OCI-LY3 (cell line): Measurements from ENCODE around the gene KNL1.
"Not testable (repeated sequence)": the region's sequence is repeated elsewhere in the genome, so short reads cannot be mapped to it uniquely, and the experiment has no call there.

Source experiments
- EZH2phosphoT487 ChIP-seq: fragments of 200-600 bp; shearing (Covaris generic); IDR thresholded peaks from 2 replicates; pipeline ENCODE4 v1.6.1; 2018; ENCODE audit warnings: antibody characterized with exemption, mixed run types, low read depth
- TF ChIP-seq, protein P1 (sequence below): fragments of 200-600, 300-600 bp; sonication (generic); IDR thresholded peaks from 2 replicates; pipeline ENCODE4 v1.5.1; 2014; ENCODE audit warnings: antibody characterized with exemption, low read length, low read depth

DNA sequence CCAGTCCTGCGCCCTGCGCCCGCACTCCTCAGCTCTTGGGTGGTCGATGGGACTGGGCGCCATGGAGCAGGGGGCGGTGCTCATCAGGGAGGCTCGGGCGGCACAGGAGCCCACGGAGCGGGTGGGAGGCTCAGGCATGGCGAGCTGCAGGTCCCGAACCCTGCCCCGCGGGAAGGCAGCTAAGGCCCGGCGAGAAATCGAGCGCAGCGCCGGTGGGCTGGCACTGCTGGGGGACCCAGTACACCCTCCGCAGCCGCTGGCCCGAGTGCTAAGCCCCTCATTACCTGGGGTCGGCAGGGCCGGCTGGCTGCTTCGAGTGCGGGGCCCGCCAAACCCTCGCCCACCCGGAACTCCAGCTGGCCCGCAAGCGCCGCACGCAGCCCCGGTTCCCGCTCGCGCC is 82.9 kb downstream of the KNL1 start:
- TF ChIP-seq, protein P1, sequence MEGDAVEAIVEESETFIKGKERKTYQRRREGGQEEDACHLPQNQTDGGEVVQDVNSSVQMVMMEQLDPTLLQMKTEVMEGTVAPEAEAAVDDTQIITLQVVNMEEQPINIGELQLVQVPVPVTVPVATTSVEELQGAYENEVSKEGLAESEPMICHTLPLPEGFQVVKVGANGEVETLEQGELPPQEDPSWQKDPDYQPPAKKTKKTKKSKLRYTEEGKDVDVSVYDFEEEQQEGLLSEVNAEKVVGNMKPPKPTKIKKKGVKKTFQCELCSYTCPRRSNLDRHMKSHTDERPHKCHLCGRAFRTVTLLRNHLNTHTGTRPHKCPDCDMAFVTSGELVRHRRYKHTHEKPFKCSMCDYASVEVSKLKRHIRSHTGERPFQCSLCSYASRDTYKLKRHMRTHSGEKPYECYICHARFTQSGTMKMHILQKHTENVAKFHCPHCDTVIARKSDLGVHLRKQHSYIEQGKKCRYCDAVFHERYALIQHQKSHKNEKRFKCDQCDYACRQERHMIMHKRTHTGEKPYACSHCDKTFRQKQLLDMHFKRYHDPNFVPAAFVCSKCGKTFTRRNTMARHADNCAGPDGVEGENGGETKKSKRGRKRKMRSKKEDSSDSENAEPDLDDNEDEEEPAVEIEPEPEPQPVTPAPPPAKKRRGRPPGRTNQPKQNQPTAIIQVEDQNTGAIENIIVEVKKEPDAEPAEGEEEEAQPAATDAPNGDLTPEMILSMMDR = not testable (repeated sequence)
- TF ChIP-seq EZH2phosphoT487 = not testable (repeated sequence)
